Adrenal gland (tissue), 5 donors: ENCODE measurements around the gene ZNF331.

Source experiments
- POLR2A ChIP-seq, 2 donors: fragments of 450-650 bp; IDR thresholded peaks; one replicate each; pipeline ENCODE4 v1.6.1; 2017; ENCODE audit warnings: antibody characterized with exemption in 2 of 2, mild to moderate bottlenecking in 2 of 2, moderate library complexity in 1 of 2
- TF ChIP-seq, protein P1 (sequence below), 6 experiments: fragments of 450-650 bp in 4 of 6; fragments of 200-600 bp in 2 of 6; sonication (generic) in 1 of 6; IDR thresholded peaks; 1 replicate in 5 of 6; 2 replicates in 1 of 6; pipeline versions ENCODE4 v1.5.1 to v1.8.0; 2016 to 2021; ENCODE audit warnings: antibody characterized with exemption in 6 of 6, mild to moderate bottlenecking in 2 of 6, moderate library complexity in 1 of 6
- donor health status: DM: no; HTN: no; CAD: no.

DNA sequence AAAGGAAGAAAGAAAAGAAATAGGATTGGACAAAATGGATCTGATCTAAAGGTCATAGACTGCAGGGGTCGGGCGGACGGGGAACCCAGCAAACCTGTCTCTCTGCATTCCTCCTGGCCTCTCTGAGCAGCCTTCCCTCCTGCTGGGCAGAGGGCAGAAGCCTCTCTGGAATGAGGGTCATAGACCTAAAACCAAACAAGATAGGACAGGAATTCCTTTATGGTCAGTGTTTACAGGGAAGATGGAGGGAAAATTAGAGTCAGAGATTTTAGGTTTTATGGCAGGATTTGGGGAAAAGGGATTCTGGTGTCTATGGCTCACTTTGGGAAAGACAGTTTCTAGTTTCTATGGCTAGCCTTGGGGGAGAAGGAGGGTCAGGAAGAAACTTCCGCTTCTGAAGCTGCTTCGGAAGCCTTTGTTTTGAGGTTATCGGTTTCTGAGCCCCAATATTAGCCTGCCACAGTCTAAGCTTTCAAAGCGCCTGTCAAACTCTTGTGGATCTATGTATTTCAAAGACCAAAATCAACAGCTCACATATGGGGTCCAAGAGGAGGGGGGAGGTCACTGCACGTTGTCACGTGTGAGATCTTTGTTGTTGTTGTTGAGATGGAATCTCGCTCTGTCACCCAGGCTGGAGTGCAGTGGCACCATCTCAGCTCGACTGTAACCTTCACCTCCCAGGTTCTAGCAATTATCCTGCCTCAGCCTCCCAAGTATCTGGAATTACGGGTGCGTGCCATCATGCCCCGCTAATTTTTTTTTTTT lies 75.0 kb downstream of the ZNF331 start:
- TF ChIP-seq POLR2A (IDR thresholded peaks at IDR 0.05), result no peak
- TF ChIP-seq, protein P1, sequence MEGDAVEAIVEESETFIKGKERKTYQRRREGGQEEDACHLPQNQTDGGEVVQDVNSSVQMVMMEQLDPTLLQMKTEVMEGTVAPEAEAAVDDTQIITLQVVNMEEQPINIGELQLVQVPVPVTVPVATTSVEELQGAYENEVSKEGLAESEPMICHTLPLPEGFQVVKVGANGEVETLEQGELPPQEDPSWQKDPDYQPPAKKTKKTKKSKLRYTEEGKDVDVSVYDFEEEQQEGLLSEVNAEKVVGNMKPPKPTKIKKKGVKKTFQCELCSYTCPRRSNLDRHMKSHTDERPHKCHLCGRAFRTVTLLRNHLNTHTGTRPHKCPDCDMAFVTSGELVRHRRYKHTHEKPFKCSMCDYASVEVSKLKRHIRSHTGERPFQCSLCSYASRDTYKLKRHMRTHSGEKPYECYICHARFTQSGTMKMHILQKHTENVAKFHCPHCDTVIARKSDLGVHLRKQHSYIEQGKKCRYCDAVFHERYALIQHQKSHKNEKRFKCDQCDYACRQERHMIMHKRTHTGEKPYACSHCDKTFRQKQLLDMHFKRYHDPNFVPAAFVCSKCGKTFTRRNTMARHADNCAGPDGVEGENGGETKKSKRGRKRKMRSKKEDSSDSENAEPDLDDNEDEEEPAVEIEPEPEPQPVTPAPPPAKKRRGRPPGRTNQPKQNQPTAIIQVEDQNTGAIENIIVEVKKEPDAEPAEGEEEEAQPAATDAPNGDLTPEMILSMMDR (IDR thresholded peaks at IDR 0.05), result no peak
